ENCODE results near the gene LSM10.

Gene LSM10

GRCh38 chr1:36408479-36408878 is 10.8 kb upstream of the LSM10 start:
- no peak for DNase-seq (ENCODE audit: low read depth in 2 of 2)

GRCh38 chr1:36406440-36406839 is 8.7 kb upstream of the LSM10 start:
- DNase-seq (ENCODE audit: low read depth in 2 of 2) = no peak

GRCh38 chr1:36402504-36402890 is 4.8 kb upstream of the LSM10 start:
- no peak for DNase-seq (ENCODE audit: low read depth in 2 of 2)

GRCh38 chr1:36401602-36402503 is 4.1 kb upstream of the LSM10 start:
- no peak for DNase-seq (ENCODE audit: low read depth in 2 of 2)

GRCh38 chr1:36400825-36401601 is 3.3 kb upstream of the LSM10 start:
- DNase-seq (ENCODE audit: low read depth in 2 of 2) = no peak

- DNase-seq (ENCODE audit: low read depth in 2 of 2) = no peak
These were observed 2.8 kb upstream of the LSM10 start for GRCh38 chr1:36400514-36400824.

- no peak for DNase-seq (ENCODE audit: low read depth in 2 of 2)
These were observed 766 bp upstream of the LSM10 start for GRCh38 chr1:36398370-36398977.

- no peak for DNase-seq (ENCODE audit: low read depth in 2 of 2)
These were observed 678 bp downstream of the LSM10 start for GRCh38 chr1:36397083-36397377.

- no peak for DNase-seq (ENCODE audit: low read depth in 2 of 2)
These were observed 1.3 kb downstream of the LSM10 start for GRCh38 chr1:36396359-36396758.

GRCh38 chr1:36393686-36394085 is 4.0 kb downstream of the LSM10 start:
- DNase-seq (ENCODE audit: low read depth in 2 of 2) = no peak

- no peak for DNase-seq (ENCODE audit: low read depth in 2 of 2)
These were observed 4.9 kb downstream of the LSM10 start for GRCh38 chr1:36392836-36393235.

GRCh38 chr1:36391271-36391670 is 6.4 kb downstream of the LSM10 start:
- no peak for DNase-seq (ENCODE audit: low read depth in 2 of 2)

- DNase-seq (ENCODE audit: low read depth in 2 of 2) = no peak
These were observed 7.3 kb downstream of the LSM10 start for GRCh38 chr1:36390411-36390810.

- DNase-seq (ENCODE audit: low read depth in 2 of 2) = no peak
These were observed 7.7 kb downstream of the LSM10 start for GRCh38 chr1:36389999-36390398.

- no peak for DNase-seq (ENCODE audit: low read depth in 2 of 2)
These were observed 8.4 kb downstream of the LSM10 start for GRCh38 chr1:36389261-36389660.

- DNase-seq (ENCODE audit: low read depth in 2 of 2) = no peak
These were observed 10.4 kb downstream of the LSM10 start for GRCh38 chr1:36387141-36387949.

- DNase-seq (ENCODE audit: low read depth in 2 of 2) = peak; percentile 71 to 81
These were observed 11.2 kb downstream of the LSM10 start for GRCh38 chr1:36386265-36387140.

GRCh38 chr1:36385410-36386264 is 12.1 kb downstream of the LSM10 start, which contains the start of gene STK40:
Gene STK40 (minus strand): TSS chr1:36385924. CDS start chr1:36361332, 24,592 bp downstream.
- peak; percentile 97 to 98 for DNase-seq (ENCODE audit: low read depth in 2 of 2)

GRCh38 chr1:36384542-36385409 is 12.9 kb downstream of the LSM10 start:
- DNase-seq (ENCODE audit: low read depth in 2 of 2) = no peak

All from stimulated activated CD4-positive, alpha-beta T cell treated with anti-CD3 and anti-CD28 coated beads, Interleukin-1b, Interleukin-23, amount 100 ng/mL, for 1 hour (primary cell).